Spleen (tissue), 11 donors: Measurements from ENCODE around the gene EIF3A. TPM values are rescaled to one million over a fixed set of nuclear protein-coding genes. Genes with fewer than 3 reads are reported as not detected.

Experiments
- DNase-seq: peaks from one replicate; pipeline ENCODE4 v3.0.0-alpha.2; 2020
- H3K27ac ChIP-seq, 8 donors: fragments of 200-600 bp; sonication (generic) in 7 of 8; 1 replicate in 4 of 8; 2 replicates in 4 of 8; pipeline versions ENCODE4 v1.5.0 to v1.8.0; 2016 to 2021; ENCODE audit warnings: inconsistent platforms in 4 of 8, mild to moderate bottlenecking in 4 of 8, moderate library complexity in 1 of 8
- H3K27me3 ChIP-seq, 7 donors: fragments of 200-600 bp; sonication (generic) in 6 of 7; replicated peaks in 1 of 7; 1 replicate in 4 of 7; 2 replicates in 3 of 7; pipeline versions ENCODE4 v1.5.0 to v1.8.0; 2016 to 2021; ENCODE audit warnings: inconsistent platforms in 3 of 7, mild to moderate bottlenecking in 1 of 7
- H3K36me3 ChIP-seq, 6 donors: fragments of 200-600 bp; sonication (generic) in 5 of 6; 1 replicate in 4 of 6; 2 replicates in 2 of 6; pipeline versions ENCODE4 v1.5.0 to v1.8.0; 2016 to 2021; ENCODE audit warnings: inconsistent platforms in 2 of 6
- H3K4me1 ChIP-seq, 6 donors: fragments of 200-600 bp; sonication (generic) in 5 of 6; 1 replicate in 3 of 6; 2 replicates in 3 of 6; pipeline versions ENCODE4 v1.5.0 to v1.8.0; 2016 to 2021; ENCODE audit warnings: inconsistent platforms in 3 of 6
- H3K4me3 ChIP-seq, 8 donors: fragments of 200-600 bp; sonication (generic) in 7 of 8; 1 replicate in 4 of 8; 2 replicates in 4 of 8; pipeline versions ENCODE4 v1.5.0 to v1.8.0; 2016 to 2021; ENCODE audit warnings: inconsistent platforms in 4 of 8, mild to moderate bottlenecking in 4 of 8, moderate library complexity in 2 of 8
- H3K9me3 ChIP-seq, 8 donors: fragments of 200-600 bp; sonication (generic) in 7 of 8; 1 replicate in 4 of 8; 2 replicates in 4 of 8; pipeline versions ENCODE4 v1.5.0 to v1.8.0; 2016 to 2021; ENCODE audit warnings: inconsistent platforms in 4 of 8
- CTCF ChIP-seq, 11 experiments: fragments of 200-600 bp in 7 of 11; fragments of 450-650 bp in 4 of 11; sonication (generic) in 4 of 11; IDR thresholded peaks in 8 of 11; conservative IDR thresholded peaks in 3 of 11; 1 replicate in 7 of 11; 2 replicates in 4 of 11; pipeline versions ENCODE4 v1.4.0 to v1.8.0; 2016 to 2021; ENCODE audit warnings: antibody characterized with exemption in 11 of 11, inconsistent platforms in 4 of 11, mild to moderate bottlenecking in 1 of 11
- POLR2A ChIP-seq, 3 donors: fragments of 450-650 bp; IDR thresholded peaks; one replicate each; pipeline ENCODE4 v1.5.1; 2017; ENCODE audit warnings: antibody characterized with exemption in 3 of 3, mild to moderate bottlenecking in 1 of 3
- POLR2AphosphoS5 ChIP-seq, 3 donors: sonication (generic); formaldehyde crosslinking; IDR thresholded peaks; one replicate each; pipeline ENCODE4 v1.5.1; 2017; ENCODE audit warnings: antibody characterized with exemption in 3 of 3
- WGBS, 5 donors: extraction: QIAGEN DNeasy Blood & Tissue Kit in 3 of 5; methylation state at CpG; one replicate each; pipeline versions ENCODE4 v1.1.5 to v1.1.7; 2013 to 2018; 5-methylcytosine and 5-hydroxymethylcytosine counted together
- intact Hi-C: fragments of 100-400 bp; cut with DNase I; formaldehyde crosslinking; loops from one replicate; pipeline ENCODE4 v1.15.0; 2023; ENCODE audit warnings: low total_unique reads
- polyA plus RNA-seq, 3 donors: library from polyadenylated mRNA; stranded (reverse); fragments of 200-250 nt; gene quantifications; one replicate each; pipeline ENCODE4 v1.2.1, GENCODE V29; 2013
- total RNA-seq, 7 donors: library from RNA; depleted of rRNA in 3 of 7; stranded (reverse); fragments of >200 nt in 3 of 7; fragmentation: NEBNext Ultra II Directional in 4 of 7; extraction: Animal tissue kit (Norgen Biotek cat#: 25700) in 4 of 7; gene quantifications; one replicate each; pipeline versions ENCODE4 v1.1.0 to v1.2.1, GENCODE V29; 2016 to 2021
- donor health status: healthy with polysubstance abuse.
- donor health status: DM: no; HTN: no; CAD: no; lungs with moderate emphysema.
- donor health status: DM: no; HTN: no; CAD: no.
- donor health status: Bipolar disorder and iron deficiency.
- donor health status: healthy.
- donor health status: DM: no; HTN: no; CAD: no.
- donor health status: DM: yes; HTN: yes; CAD: no.

Gene EIF3A
- total and polyA plus RNA-seq, 10 donors = 21.9 to 93.9 (median 84.3) TPM

- peaks cover 7 to 100% (median 94%) of the 10 kb centered on the region in 6 donors for H3K36me3 ChIP-seq
- TF ChIP-seq CTCF (IDR thresholded peaks at IDR 0.05 in 8 of 11, conservative IDR thresholded peaks at IDR 0.05 in 3 of 11) (no peak), POLR2A (IDR thresholded peaks at IDR 0.05) (no peak), POLR2AphosphoS5 (IDR thresholded peaks at IDR 0.05) (no peak)
Observed at GRCh38 chr10:119059557-119059956, 21.1 kb downstream of the EIF3A start.

GRCh38 chr10:119058010-119058409 lies 22.6 kb downstream of the EIF3A start:
- Histone ChIP-seq H3K36me3 (peaks cover 5 to 100% (median 94%) of the 10 kb centered on the region in 6 donors), H3K4me1 (peaks cover 0 to 19% (median 7%) of the 10 kb centered on the region in 6 donors), H3K27ac (no peak overlapping the region), H3K9me3 (no peaks in the 10 kb centered on the region), H3K27me3 (no peaks in the 10 kb centered on the region), H3K4me3 (no peak overlapping the region)
- DNase-seq = no peak
- WGBS, 5 donors = 92 to 95% (median 94%) methylated on average over 11 of the region's 11 CpGs
- intact Hi-C loops = no loop called here
- no peak for TF ChIP-seq POLR2A (IDR thresholded peaks at IDR 0.05)
- TF ChIP-seq CTCF (IDR thresholded peaks at IDR 0.05 in 8 of 11, conservative IDR thresholded peaks at IDR 0.05 in 3 of 11) = no peak
- TF ChIP-seq POLR2AphosphoS5 (IDR thresholded peaks at IDR 0.05) = no peak

More at GRCh38 chr10:119059557-119059956, 21.1 kb downstream of the EIF3A start:
- H3K4me1 ChIP-seq = peaks cover 0 to 19% (median 7%) of the 10 kb centered on the region in 6 donors
- intact Hi-C loops = no loop called here
- no peak overlapping the region for H3K27ac ChIP-seq
- WGBS, 5 donors = 83 to 92% (median 89%) methylated on average over 4 of the region's 4 CpGs
- H3K9me3 ChIP-seq = no peaks in the 10 kb centered on the region
- H3K4me3 ChIP-seq = no peak overlapping the region
- no peak for DNase-seq
- no peaks in the 10 kb centered on the region for H3K27me3 ChIP-seq

GRCh38 chr10:119055472-119055871 lies 25.1 kb downstream of the EIF3A start:
- TF ChIP-seq POLR2A (IDR thresholded peaks at IDR 0.05) (no peak), POLR2AphosphoS5 (IDR thresholded peaks at IDR 0.05) (no peak), CTCF (IDR thresholded peaks at IDR 0.05 in 8 of 11, conservative IDR thresholded peaks at IDR 0.05 in 3 of 11) (no peak)
- WGBS, 5 donors = 72 to 100% (median 90%) methylated on average over 1 of the region's 1 CpG
- Histone ChIP-seq H3K4me3 (no peak overlapping the region), H3K27ac (no peak overlapping the region), H3K27me3 (no peaks in the 10 kb centered on the region), H3K36me3 (peaks cover 9 to 100% (median 98%) of the 10 kb centered on the region in 6 donors), H3K9me3 (no peaks in the 10 kb centered on the region), H3K4me1 (peaks cover 0 to under 1% (median 0%) of the 10 kb centered on the region in 6 donors)
- DNase-seq = no peak
- intact Hi-C loops = no loop called here

- peaks cover 6 to 100% (median 95%) of the 10 kb centered on the region in 6 donors for H3K36me3 ChIP-seq
- H3K4me3 ChIP-seq = no peak overlapping the region
- H3K27ac ChIP-seq = no peak overlapping the region
- peaks cover 0 to 7% (median 0%) of the 10 kb centered on the region in 6 donors for H3K4me1 ChIP-seq
- TF ChIP-seq POLR2AphosphoS5 (IDR thresholded peaks at IDR 0.05) (no peak), CTCF (IDR thresholded peaks at IDR 0.05 in 8 of 11, conservative IDR thresholded peaks at IDR 0.05 in 3 of 11) (no peak), POLR2A (IDR thresholded peaks at IDR 0.05) (no peak)
- intact Hi-C loops = no loop called here
- H3K27me3 ChIP-seq = no peaks in the 10 kb centered on the region
- 87 to 96% (median 91%) methylated on average over 3 of the region's 3 CpGs for WGBS, 5 donors
- H3K9me3 ChIP-seq = no peaks in the 10 kb centered on the region
- no peak for DNase-seq
Observed at GRCh38 chr10:119051775-119052174, 28.8 kb downstream of the EIF3A start.
